ENCODE data around the gene CLCA1. TPM values are rescaled to one million over a fixed set of nuclear protein-coding genes. Genes with fewer than 3 reads are reported as not detected.

The CLCA1 gene
- total RNA-seq, 1 experiment from 2014 or later = not detected

GRCh38 chr1:86466109-86466844, 2.5 kb upstream of the CLCA1 start:
- no peaks in the 10 kb centered on the region for H3K9me3 ChIP-seq (ENCODE audit: low read depth, low read length, poor library complexity, severe bottlenecking)
- BruUV-seq (replicated peaks) = no TSS peak
- ChIA-PET CTCF (no interaction called here), POLR2A (ENCODE audit: low non-redundant PET) (no interaction called here)
- TF ChIP-seq CTCF (conservative IDR thresholded peaks at IDR 0.05; ENCODE audit: low read depth, low read length) (no peak), EZH2 (IDR thresholded peaks at IDR 0.05; ENCODE audit: borderline replicate concordance, low read depth, low read length, poor library complexity, severe bottlenecking) (no peak)
- no peak for DNase-seq (ENCODE audit: low spot score)
- H3K4me3 ChIP-seq (ENCODE audit: low read depth, low read length, poor library complexity, severe bottlenecking) = no peak overlapping the region
- no peaks in the 10 kb centered on the region for H3K4me1 ChIP-seq (ENCODE audit: insufficient read depth, low read length, poor library complexity, severe bottlenecking)
- H3K36me3 ChIP-seq (ENCODE audit: insufficient read depth, low read length, poor library complexity, severe bottlenecking) = no peaks in the 10 kb centered on the region
- no peak overlapping the region for H3K27ac ChIP-seq (ENCODE audit: low read depth, low read length, poor library complexity, severe bottlenecking)
- intact Hi-C loops (cut with micrococcal nuclease; ENCODE audit: unreplicated experiment) = no loop called here
- no peaks in the 10 kb centered on the region for H3K27me3 ChIP-seq (replicated peaks; ENCODE audit: insufficient read depth, low read depth, low read length, poor library complexity)

GRCh38 chr1:86466986-86467385, 1.7 kb upstream of the CLCA1 start:
- DNase-seq (ENCODE audit: low spot score) = no peak
- Histone ChIP-seq H3K4me3 (ENCODE audit: low read depth, low read length, poor library complexity, severe bottlenecking) (no peak overlapping the region), H3K27me3 (replicated peaks; ENCODE audit: insufficient read depth, low read depth, low read length, poor library complexity) (no peaks in the 10 kb centered on the region), H3K9me3 (ENCODE audit: low read depth, low read length, poor library complexity, severe bottlenecking) (no peaks in the 10 kb centered on the region), H3K36me3 (ENCODE audit: insufficient read depth, low read length, poor library complexity, severe bottlenecking) (no peaks in the 10 kb centered on the region), H3K27ac (ENCODE audit: low read depth, low read length, poor library complexity, severe bottlenecking) (no peak overlapping the region), H3K4me1 (ENCODE audit: insufficient read depth, low read length, poor library complexity, severe bottlenecking) (no peaks in the 10 kb centered on the region)
- ChIA-PET CTCF (no interaction called here), POLR2A (ENCODE audit: low non-redundant PET) (no interaction called here)
- no peak for TF ChIP-seq EZH2 (IDR thresholded peaks at IDR 0.05; ENCODE audit: borderline replicate concordance, low read depth, low read length, poor library complexity, severe bottlenecking)
- no peak for TF ChIP-seq CTCF (conservative IDR thresholded peaks at IDR 0.05; ENCODE audit: low read depth, low read length)
- intact Hi-C loops (cut with micrococcal nuclease; ENCODE audit: unreplicated experiment) = no loop called here
- BruUV-seq (replicated peaks) = no TSS peak

DNA sequence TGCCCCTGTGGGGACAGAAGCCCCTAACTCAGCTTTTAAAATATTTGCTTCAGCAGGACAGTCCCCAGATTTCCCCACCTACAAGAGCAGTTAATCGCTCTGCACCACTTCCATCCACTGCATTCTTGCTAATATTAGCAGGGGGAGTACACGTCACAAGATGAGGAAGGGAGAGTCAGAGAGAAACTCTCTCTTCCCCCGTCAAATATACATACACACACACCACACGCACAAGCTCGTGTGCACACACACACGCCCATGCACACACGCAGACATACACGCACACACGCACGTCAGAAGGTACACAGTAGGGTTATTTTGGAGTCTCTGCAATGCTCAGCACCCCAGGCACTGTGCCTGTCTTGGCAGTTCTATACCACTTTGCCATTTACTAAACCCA, 2.1 kb downstream of the CLCA1 start:
- BruUV-seq (replicated peaks) = no TSS peak
- ChIA-PET CTCF (no interaction called here), POLR2A (ENCODE audit: low non-redundant PET) (no interaction called here)
- Histone ChIP-seq H3K27me3 (replicated peaks; ENCODE audit: insufficient read depth, low read depth, low read length, poor library complexity) (no peaks in the 10 kb centered on the region), H3K36me3 (ENCODE audit: insufficient read depth, low read length, poor library complexity, severe bottlenecking) (no peaks in the 10 kb centered on the region), H3K27ac (ENCODE audit: low read depth, low read length, poor library complexity, severe bottlenecking) (no peak overlapping the region), H3K9me3 (ENCODE audit: low read depth, low read length, poor library complexity, severe bottlenecking) (no peaks in the 10 kb centered on the region), H3K4me3 (ENCODE audit: low read depth, low read length, poor library complexity, severe bottlenecking) (no peak overlapping the region), H3K4me1 (ENCODE audit: insufficient read depth, low read length, poor library complexity, severe bottlenecking) (no peaks in the 10 kb centered on the region)
- DNase-seq (ENCODE audit: low spot score) = no peak
- TF ChIP-seq EZH2 (IDR thresholded peaks at IDR 0.05; ENCODE audit: borderline replicate concordance, low read depth, low read length, poor library complexity, severe bottlenecking) (no peak), CTCF (conservative IDR thresholded peaks at IDR 0.05; ENCODE audit: low read depth, low read length) (no peak)
- intact Hi-C loops (cut with micrococcal nuclease; ENCODE audit: unreplicated experiment) = loop anchor here (5.0 to 10.0 kb wide), 2 partner anchors 36 to 274 kb away; no protein-coding TSS in a partner anchor
